IPS DF 4.7 (cell line): ENCODE measurements around the gene APOC1.
"Not testable (repeated sequence)": the region's sequence is repeated elsewhere in the genome, so short reads cannot be mapped to it uniquely, and the experiment has no call there.

Experiments
- DNase-seq: peaks from one replicate; pipeline ENCODE4 v3.0.0-alpha.2; 2013; ENCODE audit warnings: low spot score; ENCODE audit errors: extremely low read depth

Gene APOC1

DNA sequence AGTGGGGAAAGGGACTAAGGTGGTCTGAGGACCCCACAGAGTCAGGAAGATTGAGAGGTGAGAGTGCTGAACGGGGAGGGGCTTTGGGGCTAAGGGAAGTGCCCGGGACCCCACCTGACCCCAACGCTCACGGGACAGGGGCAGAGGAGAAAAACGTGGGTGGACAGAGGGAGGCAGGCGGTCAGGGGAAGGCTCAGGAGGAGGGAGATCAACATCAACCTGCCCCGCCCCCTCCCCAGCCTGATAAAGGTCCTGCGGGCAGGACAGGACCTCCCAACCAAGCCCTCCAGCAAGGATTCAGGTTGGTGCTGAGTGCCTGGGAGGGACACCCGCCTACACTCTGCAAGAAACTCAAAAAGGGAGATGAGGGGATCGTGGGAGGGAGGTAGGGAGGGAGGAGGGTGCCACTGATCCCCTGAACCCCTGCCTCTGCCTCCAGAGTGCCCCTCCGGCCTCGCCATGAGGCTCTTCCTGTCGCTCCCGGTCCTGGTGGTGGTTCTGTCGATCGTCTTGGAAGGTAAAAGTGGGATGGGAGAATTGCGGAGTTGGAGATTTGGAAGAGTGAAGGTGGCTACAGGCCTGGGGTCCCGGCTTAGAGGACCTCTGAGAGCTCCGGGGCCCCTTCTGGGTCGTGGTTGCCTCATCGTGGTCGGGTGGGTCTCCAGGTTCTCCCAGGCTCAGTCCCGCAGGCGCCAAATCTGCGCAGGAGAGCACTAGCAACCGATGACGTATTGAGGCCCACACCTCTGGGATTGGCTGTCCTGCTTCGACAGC, at the start of gene APOC1:
APOC1 (plus strand) TSS at position 176 of the 774 bp plus-strand sequence; CDS start at position 460, 284 bp downstream.
- not testable (repeated sequence) for DNase-seq

- DNase-seq, result no peak
Measured at GRCh38 chr19:44865196-44865767, 49.1 kb upstream of the APOC1 start.

GRCh38 chr19:44866664-44867063, 47.7 kb upstream of the APOC1 start:
- no peak for DNase-seq

- DNase-seq, result no peak
Measured at GRCh38 chr19:44867578-44867977, 46.8 kb upstream of the APOC1 start.

- no peak for DNase-seq
Measured at GRCh38 chr19:44869733-44870470, 44.5 kb upstream of the APOC1 start.

GRCh38 chr19:44871809-44872208, 42.6 kb upstream of the APOC1 start:
- DNase-seq, result no peak

DNA sequence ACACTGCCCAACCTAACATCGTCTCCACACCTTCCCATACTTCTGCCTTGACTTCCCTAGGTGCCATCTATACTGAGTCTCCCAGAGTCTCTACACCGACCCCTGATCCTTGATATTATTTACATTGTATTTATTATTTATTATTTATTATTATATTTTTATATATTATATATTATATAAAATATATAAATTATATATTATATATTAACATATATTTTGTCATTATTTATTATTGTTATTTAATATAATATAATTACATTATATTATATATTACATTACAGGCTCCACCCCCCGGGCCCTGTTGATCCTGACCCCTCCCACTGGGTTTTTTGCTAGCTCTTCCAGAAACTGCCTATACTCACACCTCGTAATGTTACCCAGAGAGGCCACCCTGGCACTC, 41.7 kb upstream of the APOC1 start:
- DNase-seq, result no peak

DNA sequence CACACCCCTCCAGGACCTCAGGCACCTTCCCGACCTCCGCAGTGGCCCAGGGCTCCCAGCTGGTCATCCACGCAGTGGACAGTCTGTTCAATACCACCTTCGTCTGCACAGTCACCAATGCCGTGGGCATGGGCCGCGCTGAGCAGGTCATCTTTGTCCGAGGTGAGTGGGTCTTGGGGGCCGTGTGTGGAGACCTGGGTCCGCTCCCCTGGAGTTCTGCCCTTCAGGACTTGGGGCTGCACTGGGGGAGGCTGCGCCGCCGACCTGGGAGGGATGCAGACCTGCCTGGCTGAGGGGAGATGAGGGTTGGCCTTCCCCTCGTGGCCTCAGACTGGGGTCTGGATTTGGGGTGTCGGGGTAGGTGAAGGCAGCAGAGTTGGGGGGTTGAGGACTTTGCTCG, 40.1 kb upstream of the APOC1 start:
- DNase-seq, result no peak

DNA sequence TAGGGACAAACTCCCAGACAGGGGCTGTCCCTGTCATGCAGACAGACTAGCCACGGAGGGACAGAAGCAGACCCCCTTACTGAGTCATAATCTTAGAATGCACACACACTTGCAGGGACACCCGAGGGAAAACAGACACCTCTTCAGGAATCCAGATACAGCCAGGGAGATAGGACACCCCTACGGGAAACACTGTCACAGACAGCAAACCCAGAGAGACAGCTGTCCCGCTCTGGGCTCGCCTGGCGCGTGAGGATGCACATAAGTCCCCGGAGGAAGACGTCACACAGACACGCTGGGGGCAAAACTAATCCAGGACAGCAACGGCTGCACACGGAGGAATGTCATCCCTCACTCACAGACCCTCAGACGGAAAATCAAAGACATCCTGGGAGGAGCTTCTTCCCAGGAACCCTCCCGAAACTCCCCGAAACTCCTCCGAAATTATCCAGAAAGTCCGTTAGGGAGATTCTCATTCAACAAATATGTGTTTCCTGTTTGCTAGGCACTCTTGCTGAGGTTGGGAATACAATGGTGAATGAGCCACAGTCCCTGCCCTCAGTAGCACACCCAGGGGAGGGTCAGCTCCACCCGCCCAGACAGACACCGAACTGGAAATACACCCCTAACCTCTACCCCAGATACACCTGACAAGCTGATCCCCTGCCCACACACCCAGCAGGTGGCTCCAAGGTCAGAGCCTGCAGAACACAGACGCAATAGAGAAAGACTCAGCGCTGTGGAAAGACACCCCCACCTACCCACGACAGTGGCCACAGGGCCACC, 38.5 kb upstream of the APOC1 start:
- DNase-seq, result no peak

GRCh38 chr19:44876930-44877535, 37.4 kb upstream of the APOC1 start:
- DNase-seq, result no peak

- DNase-seq, result no peak
Measured at GRCh38 chr19:44878120-44878865, 36.1 kb upstream of the APOC1 start.

DNA sequence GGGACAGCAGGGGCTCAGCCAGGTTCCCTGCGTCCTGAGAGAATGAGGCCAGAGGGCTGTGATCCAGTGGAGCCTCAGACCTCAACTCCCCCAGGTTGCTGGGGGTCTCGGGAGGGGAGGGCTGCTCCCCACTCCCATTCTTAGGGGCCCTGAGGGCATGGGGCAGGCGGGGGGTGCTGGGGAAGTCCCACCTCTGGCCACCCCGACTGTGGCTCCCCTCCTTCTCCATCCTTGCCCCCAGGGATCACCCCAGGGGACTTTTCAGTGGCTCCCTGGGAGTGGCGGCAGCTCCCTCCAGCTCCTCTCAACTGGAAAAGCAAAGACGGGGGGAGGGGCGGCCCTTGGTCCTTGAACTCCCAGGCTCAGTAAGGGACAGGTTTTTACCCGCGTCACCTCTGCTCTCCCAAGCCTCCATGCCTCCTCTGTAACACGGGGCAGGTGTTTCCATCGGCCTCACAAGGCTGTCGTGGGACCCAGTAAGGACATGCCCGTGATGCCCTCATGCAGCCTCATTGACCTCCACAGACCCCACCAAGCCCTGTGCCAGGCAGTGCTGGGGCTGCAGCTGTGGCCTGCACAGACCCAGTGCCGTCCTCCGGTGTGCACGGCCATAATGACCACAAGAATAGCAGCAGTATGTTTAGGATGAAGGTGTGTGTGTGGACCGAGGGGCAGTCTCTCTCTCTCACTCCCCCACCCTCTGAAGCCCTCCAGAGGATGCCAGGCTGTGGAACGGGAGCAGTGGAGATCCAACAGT, 34.9 kb upstream of the APOC1 start:
- DNase-seq, result no peak

- DNase-seq, result no peak
Measured at GRCh38 chr19:44882063-44882462, 32.3 kb upstream of the APOC1 start.

DNA sequence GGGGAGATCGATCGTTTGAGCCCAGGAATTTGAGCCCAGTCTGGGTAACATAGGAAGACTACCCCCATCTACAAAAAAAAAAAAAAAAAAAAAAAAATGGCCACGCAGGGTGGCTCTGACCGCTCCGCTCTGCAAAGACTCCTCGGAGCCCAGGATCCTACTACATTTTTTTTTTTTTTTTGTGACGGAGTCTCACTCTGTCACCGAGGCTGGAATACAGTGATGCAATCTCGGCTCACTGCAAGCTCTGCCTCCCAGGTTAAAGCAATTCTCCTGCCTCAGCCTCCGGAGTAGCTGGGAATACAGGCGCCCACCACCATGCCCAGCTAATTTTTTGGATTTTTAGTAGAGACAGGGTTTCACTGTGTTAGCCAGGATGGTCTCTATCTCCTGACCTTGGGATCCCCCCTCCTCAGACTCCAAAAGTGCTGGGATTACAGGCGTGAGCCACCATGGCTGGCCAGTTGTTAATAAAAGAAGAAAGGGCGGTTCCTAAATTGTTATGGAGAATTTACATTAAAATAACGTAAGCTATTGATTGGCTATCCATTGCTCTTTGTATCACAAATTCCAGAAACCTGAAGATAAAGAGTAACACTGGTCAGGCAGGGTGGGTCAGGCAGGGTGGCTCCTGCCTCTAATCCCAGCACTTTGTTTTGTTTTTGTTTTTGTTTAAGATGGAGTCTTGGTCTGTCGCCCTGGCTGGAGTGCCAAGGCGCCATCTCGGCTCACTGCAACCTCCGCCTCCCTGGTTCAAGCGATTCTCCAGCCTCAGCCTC, 31.6 kb upstream of the APOC1 start:
- not testable (repeated sequence) for DNase-seq

- DNase-seq, result no peak
Measured at GRCh38 chr19:44883922-44884321, 30.5 kb upstream of the APOC1 start.

DNA sequence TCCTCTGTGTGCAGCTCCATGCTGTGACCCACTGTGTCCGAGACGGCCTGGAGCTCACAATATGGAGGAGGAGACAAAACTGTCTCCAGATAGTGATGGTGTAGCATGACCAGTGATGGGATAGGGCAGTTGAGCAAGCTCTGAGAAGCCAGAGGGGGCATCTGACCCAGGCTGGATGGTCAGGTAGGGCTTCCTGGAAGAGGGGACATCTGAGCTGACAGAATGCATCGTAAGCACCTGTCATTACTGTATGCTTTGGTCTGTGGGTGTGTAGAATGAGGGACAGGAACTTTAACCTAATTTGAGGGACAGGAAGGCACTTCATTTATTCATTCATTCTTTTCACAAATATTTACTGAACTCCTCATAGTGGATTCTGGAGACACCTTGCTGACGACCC, 29.8 kb upstream of the APOC1 start:
- no peak for DNase-seq

- no peak for DNase-seq
Measured at GRCh38 chr19:44886141-44886540, 28.3 kb upstream of the APOC1 start.

- DNase-seq, result no peak
Measured at GRCh38 chr19:44887648-44888047, 26.8 kb upstream of the APOC1 start.

DNA sequence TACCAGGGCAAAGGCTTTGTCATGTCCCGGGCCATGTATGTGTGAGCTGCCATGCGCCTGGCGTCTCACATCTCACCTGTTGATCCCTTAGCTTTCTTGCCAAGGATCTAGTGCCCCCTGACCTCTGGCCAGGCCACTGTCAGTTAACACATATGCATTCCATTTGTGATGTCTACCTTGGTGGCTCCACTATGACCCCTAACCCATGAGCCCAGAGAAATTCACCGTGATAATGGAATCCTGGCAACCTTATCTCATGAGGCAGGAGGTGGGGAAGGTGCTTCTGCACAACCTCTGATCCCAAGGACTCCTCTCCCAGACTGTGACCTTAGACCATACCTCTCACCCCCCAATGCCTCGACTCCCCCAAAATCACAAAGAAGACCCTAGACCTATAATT, 26.1 kb upstream of the APOC1 start:
- DNase-seq, result not testable (repeated sequence)
